Activated CD4-positive, alpha-beta memory T cell treated with anti-CD3 and anti-CD28 coated beads, Interleukin-2, amount 10 ng/mL, durations not matched to agents 7 days and 5 days (primary cell): ENCODE results near the gene TNFRSF1A. TPM values are rescaled to one million over a fixed set of nuclear protein-coding genes. Genes with fewer than 3 reads are reported as not detected.

Source experiments
- CTCF ChIA-PET: fragments of 350-600 bp; sonication (Branson Sonifier 250); formaldehyde crosslinking; loops from one replicate; lab custom pipeline; 2021; ENCODE audit warnings: antibody characterized with exemption, inconsistent platforms; lab: Charles Lee
- POLR2A ChIA-PET: fragments of 350-600 bp; sonication (Branson Sonifier 250); formaldehyde crosslinking; loops from one replicate; lab custom pipeline; 2021; ENCODE audit warnings: antibody characterized with exemption; lab: Charles Lee
- DNase-seq: peaks from one replicate; pipeline ENCODE4 v3.0.0-alpha.2; 2020
- H3K27ac Mint-ChIP-seq: one replicate; pipeline ENCODE4 v1.8.0; 2021; ENCODE audit warnings: mild to moderate bottlenecking, mixed read lengths
- H3K27me3 Mint-ChIP-seq: one replicate; pipeline ENCODE4 v1.8.0; 2021; ENCODE audit warnings: mixed read lengths
- H3K36me3 Mint-ChIP-seq: one replicate; pipeline ENCODE4 v1.8.0; 2021; ENCODE audit warnings: low read depth, mixed read lengths
- H3K4me1 Mint-ChIP-seq: one replicate; pipeline ENCODE4 v1.8.0; 2021; ENCODE audit warnings: mixed read lengths
- H3K4me3 Mint-ChIP-seq: one replicate; pipeline ENCODE4 v1.8.0; 2021; ENCODE audit warnings: mild to moderate bottlenecking, mixed read lengths
- H3K9me3 Mint-ChIP-seq: one replicate; pipeline ENCODE4 v1.8.0; 2021; ENCODE audit warnings: mixed read lengths
- total RNA-seq, 2 experiments: library from RNA; stranded (reverse); gene quantifications; one replicate each; pipeline ENCODE4 v1.2.3, GENCODE V29; 2021

TNFRSF1A gene
- total RNA-seq, 2 experiments from 2014 or later: 61.5 to 61.9 TPM

DNA sequence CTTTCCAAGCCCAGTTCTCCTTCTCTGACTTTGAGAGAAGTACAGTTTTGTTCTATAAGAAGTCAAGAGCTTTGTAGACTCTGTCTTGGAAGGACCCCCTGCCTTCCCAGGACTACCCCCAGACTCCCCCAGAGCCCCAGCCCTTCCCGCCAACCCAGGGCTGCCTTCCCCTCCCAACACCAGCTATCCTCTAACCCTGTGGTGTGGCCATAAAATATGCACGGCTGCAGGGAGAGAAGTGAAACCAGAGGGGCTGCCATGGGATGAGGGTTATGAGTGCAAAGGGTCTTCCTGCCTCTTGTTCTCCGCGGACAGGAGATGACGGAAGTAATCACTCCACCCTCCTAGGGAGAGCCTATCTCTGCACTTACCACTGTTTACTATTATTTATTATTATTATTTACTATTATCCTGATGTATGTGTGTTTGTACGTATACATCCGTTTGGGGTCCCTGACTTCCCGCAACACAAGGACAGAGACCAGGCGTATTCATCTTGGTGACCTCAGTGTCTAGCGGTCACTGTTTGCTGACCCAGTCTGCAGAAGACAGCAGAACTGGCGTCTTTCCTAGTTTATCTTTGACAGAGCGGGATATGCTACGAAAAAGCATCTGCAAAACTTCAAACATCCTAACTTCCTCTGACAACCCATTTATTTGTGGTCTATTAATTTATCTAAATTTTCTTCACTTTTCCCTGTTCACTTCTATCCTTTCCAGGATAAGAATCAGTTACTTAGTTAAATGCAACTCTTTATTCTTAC lies 37.0 kb upstream of the TNFRSF1A start:
- CTCF ChIA-PET: no interaction called here
- peaks cover 23% of the 10 kb centered on the region for H3K4me1 Mint-ChIP-seq
- no peaks in the 10 kb centered on the region for H3K36me3 Mint-ChIP-seq
- H3K9me3 Mint-ChIP-seq: no peaks in the 10 kb centered on the region
- DNase-seq: no peak
- POLR2A ChIA-PET: no interaction called here
- H3K27me3 Mint-ChIP-seq: peaks cover 29% of the 10 kb centered on the region
- no peak overlapping the region for H3K4me3 Mint-ChIP-seq
- H3K27ac Mint-ChIP-seq: no peak overlapping the region

DNA sequence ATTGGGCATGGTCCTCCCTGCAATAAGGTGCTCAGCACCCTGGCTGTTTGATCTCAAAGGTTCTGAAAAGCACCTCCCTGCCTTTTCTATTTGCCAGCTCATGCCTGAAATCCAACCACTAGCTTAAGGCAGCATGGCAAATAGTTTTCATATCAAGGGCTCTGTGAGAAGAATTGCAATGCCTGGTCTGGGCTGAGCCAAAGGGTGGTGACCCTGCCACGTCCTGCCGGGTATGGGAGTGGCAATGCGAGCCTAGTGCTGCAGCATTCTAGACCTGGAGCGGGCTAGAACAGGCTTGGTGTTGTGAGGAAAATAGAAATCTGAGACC lies 35.8 kb upstream of the TNFRSF1A start:
- Mint-ChIP-seq H3K27ac (no peak overlapping the region), H3K27me3 (peaks cover 19% of the 10 kb centered on the region), H3K4me1 (peaks cover 32% of the 10 kb centered on the region), H3K9me3 (no peaks in the 10 kb centered on the region), H3K4me3 (no peak overlapping the region), H3K36me3 (no peaks in the 10 kb centered on the region)
- ChIA-PET POLR2A (interaction anchor here (0.6 to 1.0 kb wide), 2 partner anchors 14 to 41 kb away, joined by 3 to 4 read pairs; no protein-coding TSS in a partner anchor), CTCF (interaction anchor here (1.7 kb wide), 1 partner anchor 41 kb away, joined by 5 read pairs; no protein-coding TSS in a partner anchor)
- no peak for DNase-seq

DNA sequence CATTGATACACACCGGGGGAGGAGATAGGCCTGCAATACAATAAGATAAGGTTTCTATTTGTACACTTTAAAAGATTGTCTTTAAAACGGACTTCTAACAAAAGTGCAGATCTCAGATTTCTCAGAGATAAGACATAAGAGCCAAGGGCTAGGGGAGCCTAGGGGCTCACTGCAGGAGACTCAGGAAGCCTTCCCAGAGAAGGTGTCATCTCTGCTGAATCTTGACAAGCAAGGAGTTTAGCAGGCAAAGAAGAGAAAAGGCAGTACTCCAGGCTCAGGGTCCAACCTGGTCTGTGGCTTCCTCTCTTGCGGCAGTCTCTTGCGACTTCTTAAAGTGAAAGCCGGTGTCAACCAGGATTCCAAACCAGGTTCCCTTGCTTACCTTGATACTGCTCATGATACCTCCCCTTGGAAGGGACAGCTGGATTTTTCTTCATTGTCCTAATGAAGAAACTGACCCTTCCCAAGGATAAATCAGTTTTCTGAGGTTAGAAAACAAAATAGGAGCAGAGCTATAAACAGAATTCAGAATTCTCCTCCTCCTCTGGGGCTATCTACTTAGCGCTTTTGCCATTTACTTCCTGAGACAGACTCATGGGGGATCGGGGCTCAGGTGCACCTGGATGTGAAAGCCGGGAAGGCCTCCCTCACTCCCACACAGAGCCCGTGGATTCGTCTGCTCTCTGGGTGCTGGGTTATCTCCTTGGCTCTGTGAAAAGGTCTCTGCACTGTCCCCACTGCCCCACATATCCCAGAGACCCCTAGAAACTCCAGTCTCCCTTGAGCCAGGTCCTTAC lies 35.2 kb upstream of the TNFRSF1A start:
- POLR2A ChIA-PET: interaction anchor here (1.0 kb wide), 1 partner anchor 14 kb away, joined by 4 read pairs; no protein-coding TSS in a partner anchor
- Mint-ChIP-seq H3K27me3 (peaks cover 13% of the 10 kb centered on the region), H3K36me3 (no peaks in the 10 kb centered on the region), H3K4me1 (peaks cover 38% of the 10 kb centered on the region), H3K27ac (no peak overlapping the region), H3K9me3 (no peaks in the 10 kb centered on the region), H3K4me3 (no peak overlapping the region)
- DNase-seq: no peak
- CTCF ChIA-PET: interaction anchor here (1.7 kb wide), 1 partner anchor 41 kb away, joined by 5 read pairs; no protein-coding TSS in a partner anchor

DNA sequence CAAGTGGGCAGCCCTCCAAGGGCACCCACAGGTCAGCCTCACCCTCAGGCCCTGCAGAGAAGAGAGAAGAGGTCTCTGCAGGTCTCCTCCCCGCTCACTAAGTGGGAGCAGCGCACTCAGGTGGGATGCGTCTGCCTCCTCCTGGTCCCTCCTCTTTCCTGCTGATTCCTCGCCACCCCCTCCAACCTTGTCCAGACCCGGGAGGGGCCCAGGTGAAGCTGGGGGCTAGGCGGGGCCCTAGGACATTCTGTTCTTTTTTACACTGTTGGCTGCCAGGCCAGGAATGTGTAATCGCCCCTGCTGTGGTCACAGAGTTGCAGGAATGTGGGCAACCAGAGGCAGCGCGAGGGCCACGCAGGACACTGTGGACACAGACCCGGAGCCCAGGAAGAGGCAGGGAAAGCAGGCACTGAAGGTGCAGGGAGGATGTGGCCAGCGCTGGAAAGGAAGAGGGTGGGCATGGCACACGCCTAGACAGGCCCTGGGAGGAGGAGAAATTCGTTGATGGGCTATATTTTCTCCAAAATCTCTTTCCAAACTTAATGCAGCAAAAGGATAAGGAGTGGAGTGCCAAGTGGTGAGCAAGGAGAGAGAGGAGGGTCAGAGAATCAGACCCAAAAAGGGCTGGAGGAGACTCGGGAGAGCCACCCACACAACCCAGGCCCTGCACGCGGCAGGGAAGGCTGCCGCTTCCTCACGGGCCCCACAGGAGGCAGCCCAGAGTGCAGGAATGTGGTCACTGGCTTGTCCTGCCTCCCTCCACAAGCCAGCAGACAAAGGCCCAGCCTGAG lies 34.4 kb upstream of the TNFRSF1A start:
- POLR2A ChIA-PET: no interaction called here

GRCh38 chr12:6375269-6376078 lies 33.6 kb upstream of the TNFRSF1A start, which contains the start of gene SCNN1A:
Gene SCNN1A, minus strand, starts transcription at chr12:6375563. Its CDS starts 780 bp downstream, at chr12:6374783.
- no peaks in the 10 kb centered on the region for H3K27me3 Mint-ChIP-seq
- peak within 1 kb of the TSS; percentile 30 for H3K27ac Mint-ChIP-seq
- peak within 1 kb of the TSS; percentile 10 for H3K4me3 Mint-ChIP-seq
- CTCF ChIA-PET: no interaction called here
- H3K4me1 Mint-ChIP-seq: peaks cover 40% of the 10 kb centered on the region
- H3K9me3 Mint-ChIP-seq: no peaks in the 10 kb centered on the region
- POLR2A ChIA-PET: interaction anchor here (1.3 kb wide), 1 partner anchor 39 kb away, joined by 3 read pairs; no protein-coding TSS in a partner anchor
- H3K36me3 Mint-ChIP-seq: no peaks in the 10 kb centered on the region
- no peak for DNase-seq

More for the DNA sequence above, 34.4 kb upstream of the TNFRSF1A start:
- peaks cover 5% of the 10 kb centered on the region for H3K27me3 Mint-ChIP-seq
- H3K4me3 Mint-ChIP-seq: peak overlapping the region; percentile 10
- no peaks in the 10 kb centered on the region for H3K36me3 Mint-ChIP-seq
- no peak for DNase-seq
- H3K27ac Mint-ChIP-seq: peak overlapping the region; percentile 30
- peaks cover 38% of the 10 kb centered on the region for H3K4me1 Mint-ChIP-seq
- CTCF ChIA-PET: no interaction called here
- no peaks in the 10 kb centered on the region for H3K9me3 Mint-ChIP-seq

DNA sequence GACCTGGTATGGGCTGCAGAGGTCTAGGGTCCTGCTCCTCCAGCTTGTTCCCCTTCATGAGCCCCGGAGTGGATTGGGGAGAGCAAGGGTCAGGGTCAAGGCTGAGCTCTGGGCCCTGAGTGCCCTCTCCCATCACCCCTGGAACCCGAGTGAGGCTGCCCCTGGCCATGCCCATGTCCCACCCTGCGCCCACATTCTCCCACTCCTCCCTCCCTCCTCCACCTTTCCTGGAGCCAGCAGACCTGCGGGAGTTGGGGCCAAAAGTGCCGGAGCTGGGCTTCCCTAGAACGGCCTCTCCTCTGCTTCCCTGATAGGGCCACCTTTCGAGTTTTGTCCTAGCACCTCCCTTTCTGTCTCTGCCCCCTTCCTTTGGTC lies 32.9 kb upstream of the TNFRSF1A start:
- Mint-ChIP-seq H3K27me3 (no peaks in the 10 kb centered on the region), H3K4me3 (no peak overlapping the region), H3K27ac (no peak overlapping the region), H3K9me3 (no peaks in the 10 kb centered on the region), H3K4me1 (peaks cover 40% of the 10 kb centered on the region), H3K36me3 (no peaks in the 10 kb centered on the region)
- ChIA-PET POLR2A (interaction anchor here (0.8 to 1.3 kb wide), 5 partner anchors 12 to 95 kb away, joined by 3 to 6 read pairs (median 3); no protein-coding TSS in a partner anchor), CTCF (interaction anchor here (1.2 kb wide), 1 partner anchor 90 kb away, joined by 4 read pairs; no protein-coding TSS in a partner anchor)
- DNase-seq: no peak

DNA sequence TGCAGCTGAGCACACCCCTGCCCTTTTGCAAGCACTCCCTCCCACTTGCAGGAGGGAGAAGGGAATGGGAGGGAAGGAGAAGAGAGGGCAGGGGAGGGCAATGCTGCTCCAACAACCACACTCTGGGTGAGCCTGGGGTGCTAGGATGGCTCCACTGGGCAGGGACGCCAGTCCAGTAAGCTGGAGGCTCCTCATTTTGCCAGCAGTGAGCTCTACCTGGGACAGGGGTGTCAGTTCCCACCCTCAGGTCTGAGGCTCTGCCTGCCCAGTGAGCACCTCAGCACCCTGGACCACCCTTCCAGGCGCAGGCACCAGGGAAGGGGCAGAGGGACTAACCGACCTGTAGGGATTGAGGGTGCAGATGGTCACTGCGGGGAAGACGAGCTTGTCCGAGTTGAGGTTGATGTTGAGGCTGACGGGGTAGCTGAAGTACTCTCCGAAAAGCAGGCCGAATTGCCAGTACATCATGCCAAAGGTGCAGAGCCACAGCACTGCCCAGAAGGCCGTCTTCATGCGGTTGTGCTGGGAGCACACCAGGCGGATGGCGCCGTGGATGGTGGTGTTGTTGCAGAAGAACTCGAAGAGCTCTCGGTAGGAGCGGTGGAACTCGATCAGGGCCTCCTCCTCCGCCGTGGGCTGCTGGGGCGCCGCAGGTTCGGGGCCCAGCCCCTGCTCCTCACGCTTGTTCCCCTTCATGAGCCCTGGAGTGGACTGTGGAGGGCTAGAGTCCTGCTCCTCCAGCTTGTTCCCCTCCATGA lies 32.3 kb upstream of the TNFRSF1A start:
- Mint-ChIP-seq H3K4me3 (no peak overlapping the region), H3K27me3 (no peaks in the 10 kb centered on the region), H3K36me3 (no peaks in the 10 kb centered on the region), H3K27ac (no peak overlapping the region), H3K9me3 (no peaks in the 10 kb centered on the region), H3K4me1 (peaks cover 41% of the 10 kb centered on the region)
- POLR2A ChIA-PET: interaction anchor here (0.8 to 2.5 kb wide), 6 partner anchors 11 to 95 kb away, joined by 3 to 8 read pairs (median 3); no protein-coding TSS in a partner anchor
- no peak for DNase-seq
- CTCF ChIA-PET: interaction anchor here (0.5 to 1.2 kb wide), 3 partner anchors 39 to 290 kb away, joined by 3 to 4 read pairs (median 4); no protein-coding TSS in a partner anchor

- H3K4me3 Mint-ChIP-seq: no peak overlapping the region
- no peak for DNase-seq
- peak overlapping the region; percentile 63 for H3K27ac Mint-ChIP-seq
- peaks cover 50% of the 10 kb centered on the region for H3K4me1 Mint-ChIP-seq
- no peaks in the 10 kb centered on the region for H3K36me3 Mint-ChIP-seq
- H3K9me3 Mint-ChIP-seq: no peaks in the 10 kb centered on the region
- no peaks in the 10 kb centered on the region for H3K27me3 Mint-ChIP-seq
- ChIA-PET CTCF (interaction anchor here (0.7 to 1.2 kb wide), 2 partner anchors 38 to 92 kb away, joined by 3 to 4 read pairs; no protein-coding TSS in a partner anchor), POLR2A (interaction anchor here (2.5 kb wide), 1 partner anchor 10 kb away, joined by 8 read pairs; no protein-coding TSS in a partner anchor)
Observed at GRCh38 chr12:6373022-6373787, 31.3 kb upstream of the TNFRSF1A start.

- CTCF ChIA-PET: no interaction called here
- H3K9me3 Mint-ChIP-seq: no peaks in the 10 kb centered on the region
- no peaks in the 10 kb centered on the region for H3K27me3 Mint-ChIP-seq
Observed at GRCh38 chr12:6372403-6373003, 30.6 kb upstream of the TNFRSF1A start.

DNA sequence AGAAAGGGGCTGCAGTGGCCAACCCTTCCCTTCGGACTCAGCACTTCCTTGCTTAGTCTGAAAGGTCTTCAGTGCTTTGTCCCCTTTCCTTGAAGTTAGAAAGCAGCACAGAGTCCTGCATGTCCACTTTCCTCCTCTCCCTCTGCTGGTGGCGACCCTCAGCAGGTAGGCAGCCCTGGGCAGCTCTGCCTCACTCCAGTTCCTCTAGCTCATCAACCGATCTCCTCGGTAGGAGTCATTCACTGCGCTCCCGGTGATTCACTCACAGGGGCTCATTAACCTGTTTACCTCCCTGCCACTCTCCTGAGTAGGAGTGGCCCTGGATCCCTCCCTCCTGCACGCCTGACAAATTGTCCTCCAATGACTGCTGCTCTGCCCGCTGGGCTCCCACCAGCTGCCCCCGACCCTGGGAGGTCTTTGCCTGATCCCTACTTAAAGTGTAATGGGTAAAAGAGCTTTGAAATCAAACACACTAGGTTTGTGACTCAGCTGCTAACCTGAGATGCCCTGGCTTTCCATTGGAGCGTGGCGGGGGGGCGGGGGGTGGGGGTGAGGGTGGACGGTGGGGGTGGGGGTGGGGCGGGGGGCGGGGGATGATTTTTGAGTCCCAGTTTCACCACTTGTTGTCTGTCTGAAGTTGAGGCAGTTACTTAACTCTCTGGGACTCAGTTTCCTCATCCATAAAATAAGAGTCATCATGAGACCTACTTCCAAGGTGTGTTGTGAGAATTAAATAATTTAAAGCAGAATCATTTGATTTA lies 29.3 kb upstream of the TNFRSF1A start:
- CTCF ChIA-PET: interaction anchor here (1.6 kb wide), 1 partner anchor 36 kb away, joined by 4 read pairs; no protein-coding TSS in a partner anchor
- no peaks in the 10 kb centered on the region for H3K9me3 Mint-ChIP-seq
- no peaks in the 10 kb centered on the region for H3K27me3 Mint-ChIP-seq
- peaks cover 44% of the 10 kb centered on the region for H3K4me1 Mint-ChIP-seq
- DNase-seq: no peak
- no peaks in the 10 kb centered on the region for H3K36me3 Mint-ChIP-seq
- H3K27ac Mint-ChIP-seq: no peak overlapping the region
- H3K4me3 Mint-ChIP-seq: no peak overlapping the region
- POLR2A ChIA-PET: no interaction called here

More at GRCh38 chr12:6372403-6373003, 30.6 kb upstream of the TNFRSF1A start:
- H3K4me1 Mint-ChIP-seq: peaks cover 53% of the 10 kb centered on the region
- H3K4me3 Mint-ChIP-seq: no peak overlapping the region
- POLR2A ChIA-PET: interaction anchor here (2.5 kb wide), 1 partner anchor 9 kb away, joined by 8 read pairs; no protein-coding TSS in a partner anchor
- H3K27ac Mint-ChIP-seq: peak overlapping the region; percentile 63
- no peaks in the 10 kb centered on the region for H3K36me3 Mint-ChIP-seq
- no peak for DNase-seq
